WERI-Rb-1 (cell line): Measurements from ENCODE around the gene ITGB3.
"Not testable (repeated sequence)": the region's sequence is repeated elsewhere in the genome, so short reads cannot be mapped to it uniquely, and the experiment has no call there.

Source experiments
- DNase-seq: peaks from one replicate; pipeline ENCODE4 v3.0.0-alpha.2; 2020
- H3K27ac ChIP-seq: fragments of 250-450 bp; sonication (Bioruptor Pico); 2 replicates; pipeline ENCODE4 v1.5.1; 2020; ENCODE audit warnings: mild to moderate bottlenecking, moderate library complexity
- H3K27me3 ChIP-seq: fragments of 250-450 bp; sonication (Bioruptor Pico); 2 replicates; pipeline ENCODE4 v1.5.1; 2021; ENCODE audit warnings: mild to moderate bottlenecking, low read depth, moderate library complexity; ENCODE audit not compliant: insufficient read depth, severe bottlenecking
- H3K36me3 ChIP-seq: fragments of 250-450 bp; sonication (Bioruptor Pico); 2 replicates; pipeline ENCODE4 v1.5.1; 2020; ENCODE audit warnings: mild to moderate bottlenecking, moderate library complexity
- H3K4me3 ChIP-seq: 2 replicates; pipeline ENCODE4 v1.5.1; 2011; ENCODE audit warnings: low read depth, mild to moderate bottlenecking, control low read depth, low read length
- H3K9me3 ChIP-seq: fragments of 250-450 bp; sonication (Bioruptor Pico); 2 replicates; pipeline ENCODE4 v1.5.1; 2021; ENCODE audit warnings: mild to moderate bottlenecking, moderate library complexity; ENCODE audit not compliant: severe bottlenecking
- CTCF ChIP-seq: IDR thresholded peaks from 2 replicates; pipeline ENCODE4 v1.5.1; 2011; ENCODE audit warnings: low read depth, mild to moderate bottlenecking, control low read depth, inconsistent platforms, low read length

Gene ITGB3

GRCh38 chr17:47266782-47267181, 13.2 kb downstream of the ITGB3 start:
- peaks cover 7% of the 10 kb centered on the region for H3K9me3 ChIP-seq
- H3K27me3 ChIP-seq = no peaks in the 10 kb centered on the region
- DNase-seq = no peak
- TF ChIP-seq CTCF = no peak
- no peak overlapping the region for H3K27ac ChIP-seq
- no peak overlapping the region for H3K4me3 ChIP-seq
- no peaks in the 10 kb centered on the region for H3K36me3 ChIP-seq

- Histone ChIP-seq H3K27ac (no peak overlapping the region), H3K9me3 (peaks cover 7% of the 10 kb centered on the region), H3K36me3 (no peaks in the 10 kb centered on the region), H3K27me3 (no peaks in the 10 kb centered on the region), H3K4me3 (no peak overlapping the region)
- no peak for TF ChIP-seq CTCF
- DNase-seq = no peak
These were observed 13.8 kb downstream of the ITGB3 start for GRCh38 chr17:47267354-47267828.

- not testable (repeated sequence) for DNase-seq, H3K4me3 ChIP-seq, H3K36me3 ChIP-seq, H3K9me3 ChIP-seq, H3K27ac ChIP-seq, H3K27me3 ChIP-seq
These were observed 15.3 kb downstream of the ITGB3 start for GRCh38 chr17:47268964-47269363.

GRCh38 chr17:47269561-47270280, 16.1 kb downstream of the ITGB3 start:
- not testable (repeated sequence) for H3K4me3 ChIP-seq, DNase-seq, H3K27ac ChIP-seq, H3K9me3 ChIP-seq, H3K36me3 ChIP-seq, H3K27me3 ChIP-seq

- H3K27me3 ChIP-seq = no peaks in the 10 kb centered on the region
- H3K9me3 ChIP-seq = peaks cover 7% of the 10 kb centered on the region
- DNase-seq = no peak
- no peak overlapping the region for H3K4me3 ChIP-seq
- H3K27ac ChIP-seq = no peak overlapping the region
- no peaks in the 10 kb centered on the region for H3K36me3 ChIP-seq
- TF ChIP-seq CTCF = no peak
These were observed 17.5 kb downstream of the ITGB3 start for GRCh38 chr17:47270946-47271705.

GRCh38 chr17:47272491-47272890, 18.9 kb downstream of the ITGB3 start:
- TF ChIP-seq CTCF = no peak
- Histone ChIP-seq H3K27ac (no peak overlapping the region), H3K36me3 (no peaks in the 10 kb centered on the region), H3K27me3 (no peaks in the 10 kb centered on the region), H3K4me3 (no peak overlapping the region), H3K9me3 (peaks cover 7% of the 10 kb centered on the region)
- no peak for DNase-seq
